ENCODE data around the gene KIF26B. TPM values are rescaled to one million over a fixed set of nuclear protein-coding genes. Genes with fewer than 3 reads are reported as not detected.
A peak's percentile ranks its signal among the peaks of the same experiment; 100 is the strongest.

The KIF26B gene
- total RNA-seq, 1 experiment from 2014 or later = 1.2 TPM

- Mint-ChIP-seq H3K4me1 (peaks cover 33% of the 10 kb centered on the region), H3K27me3 (ENCODE audit: low read depth) (peaks cover 7% of the 10 kb centered on the region), H3K9me3 (peaks cover 6% of the 10 kb centered on the region), H3K36me3 (peaks cover 5% of the 10 kb centered on the region), H3K27ac (peak overlapping the region; percentile 74; the same call in 1 of the 2 replicates), H3K4me3 (no peak overlapping the region)
- ChIA-PET POLR2A (interaction anchor here (0.5 kb wide), 1 partner anchor 44 kb away, joined by 7 read pairs; no protein-coding TSS in a partner anchor), CTCF (interaction anchor here (1.2 to 2.2 kb wide), 3 partner anchors 34 to 48 kb away, joined by 5 to 6 read pairs (median 6); no protein-coding TSS in a partner anchor)
- ATAC-seq (no peak), DNase-seq (ENCODE audit: low spot score) (no peak)
- no peak for TF ChIP-seq FOXJ3 (CRISPR knock-in tag; IDR thresholded peaks at IDR 0.05; ENCODE audit: borderline replicate concordance)
- TF ChIP-seq MXD4 (CRISPR knock-in tag; IDR thresholded peaks at IDR 0.05; ENCODE audit: borderline replicate concordance) = no peak
- TF ChIP-seq ZNF317 (CRISPR knock-in tag; IDR thresholded peaks at IDR 0.05; ENCODE audit: borderline replicate concordance, low read depth) = no peak
- TF ChIP-seq RORB (CRISPR knock-in tag; IDR thresholded peaks at IDR 0.05) = no peak
- no peak for TF ChIP-seq ATF3 (CRISPR knock-in tag; conservative IDR thresholded peaks at IDR 0.05)
- TF ChIP-seq ZSCAN18 (CRISPR knock-in tag; IDR thresholded peaks at IDR 0.05) = no peak
- no peak for TF ChIP-seq PRDM15 (CRISPR knock-in tag; IDR thresholded peaks at IDR 0.05)
- TF ChIP-seq TCF7 (CRISPR knock-in tag; IDR thresholded peaks at IDR 0.05; ENCODE audit: low read depth) = no peak
- TF ChIP-seq FOXP1 (CRISPR knock-in tag; IDR thresholded peaks at IDR 0.05; ENCODE audit: borderline replicate concordance) = no peak
- TF ChIP-seq CBFB (CRISPR knock-in tag; IDR thresholded peaks at IDR 0.05; ENCODE audit: low read depth) = no peak
- no peak for TF ChIP-seq ELF4 (CRISPR knock-in tag; IDR thresholded peaks at IDR 0.05; ENCODE audit: low read depth)
- TF ChIP-seq FOXK1 (CRISPR knock-in tag; IDR thresholded peaks at IDR 0.05) = no peak
- no peak for TF ChIP-seq CDX4 (CRISPR knock-in tag; IDR thresholded peaks at IDR 0.05; ENCODE audit: borderline replicate concordance)
- no peak for TF ChIP-seq FOXP4 (CRISPR knock-in tag; IDR thresholded peaks at IDR 0.05)
- TF ChIP-seq E2F5 (CRISPR knock-in tag; IDR thresholded peaks at IDR 0.05) = no peak
Measured at GRCh38 chr1:245201201-245201600, 46.4 kb downstream of the KIF26B start.

- Mint-ChIP-seq H3K4me1 (peaks cover 28% of the 10 kb centered on the region), H3K9me3 (peaks cover 11% of the 10 kb centered on the region), H3K27me3 (ENCODE audit: low read depth) (peaks cover 2% of the 10 kb centered on the region), H3K36me3 (peaks cover 10% of the 10 kb centered on the region), H3K27ac (no peak overlapping the region), H3K4me3 (no peak overlapping the region)
- ChIA-PET POLR2A (no interaction called here), CTCF (interaction anchor here (1.2 to 2.2 kb wide), 3 partner anchors 33 to 49 kb away, joined by 5 to 6 read pairs (median 6); no protein-coding TSS in a partner anchor)
- DNase-seq (ENCODE audit: low spot score) (no peak), ATAC-seq (peak; percentile 29; the same call in 1 of the 2 replicates)
- TF ChIP-seq E2F1 (CRISPR knock-in tag; IDR thresholded peaks at IDR 0.05) (no peak), HMGA2 (CRISPR knock-in tag; IDR thresholded peaks at IDR 0.05) (no peak), CTCF (IDR thresholded peaks at IDR 0.05) (no peak), PREB (CRISPR knock-in tag; IDR thresholded peaks at IDR 0.05; ENCODE audit: borderline replicate concordance) (no peak), ZNF121 (CRISPR knock-in tag; IDR thresholded peaks at IDR 0.05) (no peak)
Measured at GRCh38 chr1:245201827-245202226, 47.0 kb downstream of the KIF26B start.
